Fibroblast of the aortic adventitia (primary cell): ENCODE data around the gene HS3ST1. TPM values are rescaled to one million over a fixed set of nuclear protein-coding genes. Genes with fewer than 3 reads are reported as not detected.

Experiments
- DNase-seq: peaks from one replicate; pipeline ENCODE4 v3.0.0-alpha.2; 2010; ENCODE audit warnings: low read depth
- H3K4me3 ChIP-seq: 2 replicates; pipeline ENCODE4 v1.5.1; 2011; ENCODE audit warnings: low read depth, mild to moderate bottlenecking, control low read depth, low read length, moderate library complexity
- total RNA-seq: library from RNA; depleted of rRNA; stranded (reverse); fragments of >200 nt; gene quantifications from 2 replicates; pipeline ENCODE4 v1.2.3, GENCODE V29; 2012; ENCODE audit warnings: low replicate concordance
- TF ChIP-seq, protein P1 (sequence below): IDR thresholded peaks from 2 replicates; pipeline ENCODE4 v1.5.1; 2011; ENCODE audit warnings: mild to moderate bottlenecking, low read length, control low read depth, inconsistent platforms; ENCODE audit not compliant: insufficient read depth

Gene HS3ST1
- total RNA-seq, 1 donor, result 2.5 TPM

GRCh38 chr4:11455201-11455835 is 26.6 kb upstream of the HS3ST1 start:
- DNase-seq, result no peak
- no peak overlapping the region for H3K4me3 ChIP-seq
- TF ChIP-seq, protein P1, sequence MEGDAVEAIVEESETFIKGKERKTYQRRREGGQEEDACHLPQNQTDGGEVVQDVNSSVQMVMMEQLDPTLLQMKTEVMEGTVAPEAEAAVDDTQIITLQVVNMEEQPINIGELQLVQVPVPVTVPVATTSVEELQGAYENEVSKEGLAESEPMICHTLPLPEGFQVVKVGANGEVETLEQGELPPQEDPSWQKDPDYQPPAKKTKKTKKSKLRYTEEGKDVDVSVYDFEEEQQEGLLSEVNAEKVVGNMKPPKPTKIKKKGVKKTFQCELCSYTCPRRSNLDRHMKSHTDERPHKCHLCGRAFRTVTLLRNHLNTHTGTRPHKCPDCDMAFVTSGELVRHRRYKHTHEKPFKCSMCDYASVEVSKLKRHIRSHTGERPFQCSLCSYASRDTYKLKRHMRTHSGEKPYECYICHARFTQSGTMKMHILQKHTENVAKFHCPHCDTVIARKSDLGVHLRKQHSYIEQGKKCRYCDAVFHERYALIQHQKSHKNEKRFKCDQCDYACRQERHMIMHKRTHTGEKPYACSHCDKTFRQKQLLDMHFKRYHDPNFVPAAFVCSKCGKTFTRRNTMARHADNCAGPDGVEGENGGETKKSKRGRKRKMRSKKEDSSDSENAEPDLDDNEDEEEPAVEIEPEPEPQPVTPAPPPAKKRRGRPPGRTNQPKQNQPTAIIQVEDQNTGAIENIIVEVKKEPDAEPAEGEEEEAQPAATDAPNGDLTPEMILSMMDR, result no peak

DNA sequence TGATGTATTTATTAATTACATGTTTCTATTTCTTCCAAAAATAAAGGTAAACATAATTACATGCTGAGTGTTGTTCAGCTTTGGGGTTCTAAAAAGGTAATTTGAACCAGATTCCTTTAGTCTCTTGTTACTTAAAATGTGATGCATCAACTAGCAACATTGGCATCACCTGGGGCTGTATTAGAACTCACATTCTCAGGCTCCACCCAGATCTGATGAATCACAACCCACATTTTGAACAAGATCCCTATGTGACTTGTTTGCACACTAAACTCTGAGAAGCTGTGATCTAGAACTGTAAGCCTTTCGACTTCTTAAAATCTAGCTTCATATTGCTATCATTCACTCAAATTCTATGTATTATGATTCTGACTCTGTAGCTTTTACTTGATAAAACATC is 23.0 kb upstream of the HS3ST1 start:
- DNase-seq, result no peak
- TF ChIP-seq, protein P1, result no peak
- H3K4me3 ChIP-seq, result no peak overlapping the region

DNA sequence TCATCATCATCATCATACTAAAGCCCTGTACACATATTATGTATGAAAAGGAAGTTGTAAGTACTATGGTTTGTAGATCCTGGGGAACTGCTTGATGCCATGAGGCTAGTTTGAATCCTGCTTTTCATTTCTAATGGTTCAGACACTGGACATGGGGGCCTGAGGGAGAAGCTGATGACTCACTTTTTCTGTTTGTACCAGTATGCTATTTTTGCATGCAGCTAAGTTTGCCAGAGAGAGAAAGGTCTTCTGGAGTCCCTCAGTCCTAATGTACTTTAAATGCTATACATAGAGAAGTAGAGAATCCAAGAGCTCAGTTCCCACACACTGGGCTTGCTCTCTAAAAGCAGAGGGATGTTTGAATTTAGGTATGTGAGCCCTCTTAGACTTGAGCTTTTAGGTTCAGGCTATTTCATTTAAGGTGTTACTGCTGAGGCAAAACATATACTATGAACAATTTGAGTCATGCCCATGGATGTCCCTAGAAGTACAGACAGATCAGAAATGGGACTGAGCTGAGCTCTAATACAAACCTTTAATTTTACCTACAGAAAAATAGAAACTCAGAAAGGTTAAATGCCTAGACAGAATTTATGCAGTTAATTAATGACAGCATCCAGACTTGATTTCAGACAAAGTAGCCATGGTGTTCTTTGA is 17.6 kb upstream of the HS3ST1 start:
- TF ChIP-seq, protein P1, result no peak
- DNase-seq, result peak; percentile 68
- H3K4me3 ChIP-seq, result no peak overlapping the region

DNA sequence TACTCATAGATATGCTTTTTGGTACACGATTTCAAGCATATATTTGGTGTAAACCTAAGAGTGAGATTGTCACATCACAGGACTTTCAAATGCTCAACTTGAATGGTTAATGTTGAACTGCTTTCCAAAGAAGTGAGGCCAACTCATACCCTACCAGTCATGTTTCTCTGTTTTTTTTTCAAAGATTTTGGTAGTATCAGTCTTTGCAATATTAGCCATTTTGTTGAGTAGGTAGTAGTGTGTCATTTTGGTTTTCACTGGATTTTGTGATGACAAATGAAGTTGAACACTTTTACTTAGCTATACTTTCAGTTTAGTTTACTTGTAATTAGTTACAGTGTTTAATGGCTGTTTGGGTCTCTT is 12.5 kb upstream of the HS3ST1 start:
- no peak overlapping the region for H3K4me3 ChIP-seq
- TF ChIP-seq, protein P1, result no peak
- no peak for DNase-seq

DNA sequence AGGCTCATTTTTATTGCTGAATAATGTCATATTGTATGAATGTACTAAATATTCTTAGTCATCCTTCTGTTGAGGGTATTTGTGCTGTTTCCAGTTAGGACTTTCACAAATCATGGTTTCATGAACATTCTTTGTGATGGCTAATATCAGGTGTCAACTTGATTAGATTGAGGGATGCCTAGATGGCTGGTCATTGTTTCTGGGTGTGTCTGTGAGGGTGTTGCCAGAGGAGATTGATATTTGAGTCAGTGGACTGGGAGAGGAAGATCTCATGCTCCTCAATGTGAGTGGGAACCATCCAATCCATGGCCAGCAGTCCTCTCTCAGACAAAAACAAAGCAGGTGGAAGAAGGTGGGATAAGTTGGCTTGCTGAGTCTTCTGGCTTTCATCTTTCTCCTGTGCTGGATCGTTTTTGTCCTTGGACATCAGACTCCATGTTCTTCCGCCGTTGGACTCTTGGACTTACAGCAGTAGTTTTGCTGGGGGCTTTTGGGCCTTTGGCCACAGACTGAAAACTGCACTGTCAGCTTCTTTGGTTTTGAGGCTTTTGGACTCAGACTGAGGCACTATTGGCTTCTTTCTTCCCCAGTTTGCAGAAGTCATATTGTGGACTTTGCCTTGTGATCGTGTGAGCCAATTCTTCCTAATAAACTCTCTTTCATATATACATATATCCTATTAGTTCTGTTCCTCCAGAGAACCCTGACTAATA is 11.9 kb upstream of the HS3ST1 start:
- no peak for DNase-seq
- no peak overlapping the region for H3K4me3 ChIP-seq
- TF ChIP-seq, protein P1, result no peak

- TF ChIP-seq, protein P1, result no peak
- no peak for DNase-seq
These were observed 11.1 kb upstream of the HS3ST1 start for GRCh38 chr4:11439836-11440235.

More at GRCh38 chr4:11439836-11440235, 11.1 kb upstream of the HS3ST1 start:
- no peak overlapping the region for H3K4me3 ChIP-seq
